GM11168 (cell line): ENCODE measurements around the gene ACTN4.

Source experiments
- in situ Hi-C: fragments of 300-500 bp; cut with MboI; formaldehyde crosslinking; loops from one replicate; pipeline ENCODE4 v1.12.0; 2022; ENCODE audit warnings: low sequenced_read_pairs; ENCODE audit not compliant: unreplicated experiment

The ACTN4 gene

DNA sequence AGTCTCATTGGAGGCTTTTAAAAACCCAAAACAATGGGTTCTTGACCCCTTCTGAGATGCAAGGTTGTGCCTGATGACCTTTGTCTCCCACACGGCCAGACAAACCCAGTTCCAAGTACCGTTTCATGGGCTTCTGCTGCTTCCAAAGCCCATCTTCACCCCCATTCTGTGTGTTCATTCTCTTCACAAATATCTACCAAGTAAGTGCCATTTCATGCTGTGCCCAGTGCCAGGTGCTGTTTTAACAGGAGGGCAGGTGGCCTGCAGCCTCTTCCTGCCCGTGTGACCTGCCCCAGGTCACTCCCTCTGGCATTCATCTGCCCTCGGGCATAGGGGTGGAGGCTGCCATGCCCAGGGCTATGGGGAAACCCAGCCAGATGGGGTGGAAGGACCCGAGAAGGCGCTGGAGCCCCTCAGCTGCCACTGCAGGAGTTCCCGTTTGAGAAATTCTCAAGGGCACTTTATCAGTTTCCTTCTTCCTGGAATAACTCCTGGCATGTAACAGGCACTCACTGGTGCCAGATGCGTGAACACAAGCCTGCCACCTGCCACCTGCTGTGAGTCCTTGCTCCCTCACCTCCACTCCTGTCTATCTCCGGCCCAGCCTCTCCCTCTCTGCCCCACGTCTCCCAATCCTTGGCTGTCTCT lies 84.3 kb downstream of the ACTN4 start:
- in situ Hi-C loops: no loop called here

DNA sequence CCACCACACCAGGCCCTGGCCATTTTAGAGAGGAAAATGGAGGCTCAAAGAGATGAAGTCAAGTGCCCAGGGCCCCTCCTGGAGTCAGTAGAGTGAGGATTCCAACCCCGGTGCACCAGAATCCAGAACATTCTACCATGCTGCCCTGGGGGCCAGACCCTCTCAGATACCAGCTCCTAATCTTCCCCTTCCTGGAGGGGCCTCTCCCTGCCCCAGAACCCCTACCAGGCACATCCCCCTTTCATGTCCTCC lies 85.7 kb downstream of the ACTN4 start:
- in situ Hi-C loops: no loop called here

DNA sequence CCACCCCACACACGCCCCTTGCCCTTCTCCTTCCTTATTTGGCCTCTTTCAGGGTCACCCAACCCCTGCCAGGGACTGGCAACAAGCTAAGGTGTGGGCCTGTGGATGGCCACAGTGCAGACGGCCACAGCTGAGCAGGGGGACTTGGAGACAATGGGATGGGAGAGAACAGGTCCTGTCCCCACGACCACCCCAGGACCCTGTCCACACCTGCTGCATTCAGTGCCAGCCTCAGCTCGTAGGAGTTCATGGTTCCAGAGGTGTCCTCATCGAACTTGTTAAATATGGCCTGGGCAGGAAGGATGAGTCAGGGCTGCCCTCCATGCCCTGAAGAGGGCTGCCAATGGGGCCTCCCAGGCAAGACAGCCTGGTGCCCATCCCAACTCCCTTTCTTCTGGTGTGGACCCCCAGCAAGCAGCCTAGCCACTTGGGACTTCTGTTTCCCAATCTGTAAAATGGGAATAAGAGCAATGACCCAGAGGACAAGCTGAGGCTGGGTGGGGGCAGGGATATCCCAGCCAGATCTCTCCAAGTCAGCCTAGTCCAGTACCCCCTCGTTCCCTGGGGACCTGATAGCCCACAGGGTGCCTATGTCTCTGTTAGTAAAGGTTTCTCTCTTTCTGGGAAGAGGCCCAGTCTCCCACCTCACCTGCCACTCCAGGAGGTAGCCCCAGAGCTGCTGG lies 86.2 kb downstream of the ACTN4 start:
- in situ Hi-C loops: no loop called here

DNA sequence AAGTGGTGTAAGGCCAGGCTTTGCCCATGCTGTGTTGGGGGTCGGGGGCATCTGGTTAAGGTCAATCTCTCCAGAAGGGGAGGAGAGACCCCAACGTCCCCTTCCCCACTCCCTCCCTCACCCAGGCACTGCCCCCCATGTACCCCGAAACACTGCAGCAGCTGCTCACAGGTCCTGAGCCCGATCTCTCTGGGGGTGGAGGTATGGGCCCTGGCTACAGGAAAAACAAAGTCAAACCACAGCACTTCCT lies 86.7 kb downstream of the ACTN4 start:
- in situ Hi-C loops: no loop called here

DNA sequence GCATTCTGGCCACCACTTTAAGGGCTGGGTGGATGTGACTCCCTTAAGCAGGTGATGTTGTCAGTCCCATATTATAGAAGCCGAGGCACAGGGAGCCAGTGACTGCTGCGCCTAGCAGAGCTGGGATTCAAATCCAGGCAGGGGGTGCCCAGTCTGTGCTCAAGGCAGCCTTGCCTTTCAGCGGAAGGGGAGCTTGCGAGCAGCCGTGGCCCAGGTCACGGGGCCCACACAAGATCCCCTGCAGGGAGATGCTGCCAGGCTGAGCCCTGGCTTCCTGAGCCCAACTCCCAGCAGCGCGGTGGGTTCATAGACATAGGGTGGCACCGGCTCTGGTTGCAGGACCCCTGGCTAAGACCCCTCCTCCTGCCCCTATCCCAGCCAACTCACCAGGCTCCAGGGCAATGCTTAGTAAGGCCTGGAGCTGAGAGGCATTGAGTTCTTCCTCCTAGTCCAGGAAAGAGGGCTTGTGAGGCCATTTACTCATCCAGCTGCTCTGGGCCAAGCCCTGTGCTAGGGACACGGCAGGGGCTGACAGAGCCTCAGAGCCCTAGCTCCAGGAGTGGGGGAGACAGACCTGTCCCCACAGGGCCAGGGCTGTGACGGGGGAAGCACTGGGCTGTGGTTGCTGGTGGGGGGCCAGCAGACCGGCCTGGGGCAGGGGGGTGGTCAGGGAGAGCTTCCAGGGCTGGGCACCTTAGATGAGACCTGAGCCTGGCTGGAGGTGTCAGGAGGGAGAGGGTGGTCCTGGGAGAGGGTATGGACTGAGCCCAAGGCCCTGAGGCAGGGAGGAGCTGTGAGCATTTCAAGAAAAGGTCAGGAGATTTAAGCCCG lies 87.2 kb downstream of the ACTN4 start:
- in situ Hi-C loops: no loop called here

DNA sequence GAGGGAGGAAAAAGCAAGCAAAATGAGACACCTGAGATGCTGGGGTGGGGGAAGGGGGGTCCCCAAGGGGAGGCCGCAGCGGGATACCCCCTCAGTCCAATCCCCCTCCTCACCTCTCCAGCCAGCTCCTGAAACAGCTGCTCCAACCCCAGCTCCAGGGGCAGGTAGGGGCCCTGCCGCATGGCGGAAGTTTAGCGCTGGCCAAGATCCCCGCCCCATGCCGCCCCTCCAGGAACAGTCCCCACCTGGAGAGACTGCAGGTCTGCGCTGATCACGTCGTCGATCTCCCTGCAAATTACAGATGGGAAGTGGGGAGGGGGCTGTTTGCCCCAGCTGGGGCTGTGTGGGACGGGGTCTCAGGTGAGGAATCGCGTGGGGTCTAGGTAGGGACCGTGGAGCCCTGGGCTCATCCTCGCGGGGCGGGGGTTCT lies 87.8 kb downstream of the ACTN4 start:
- in situ Hi-C loops: no loop called here

DNA sequence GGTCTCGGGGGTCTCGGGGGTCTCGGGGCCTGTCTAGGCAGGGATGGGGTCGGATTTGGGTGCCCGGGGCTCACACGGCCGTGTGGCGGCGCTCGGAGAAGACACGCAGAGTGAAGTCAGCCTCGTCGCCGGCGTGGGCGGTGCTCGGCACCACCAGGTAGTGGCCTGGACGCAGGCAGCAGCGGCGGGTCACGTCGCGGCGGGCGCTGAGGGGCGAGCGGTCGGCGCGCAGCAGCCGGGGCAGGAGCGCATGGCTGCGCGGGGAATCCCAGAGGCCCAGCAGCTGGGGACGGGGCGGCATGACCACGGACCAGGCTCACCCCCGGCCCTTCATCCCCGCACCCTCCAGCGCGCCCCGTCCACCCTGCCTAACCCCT lies 88.6 kb downstream of the ACTN4 start:
- in situ Hi-C loops: no loop called here

DNA sequence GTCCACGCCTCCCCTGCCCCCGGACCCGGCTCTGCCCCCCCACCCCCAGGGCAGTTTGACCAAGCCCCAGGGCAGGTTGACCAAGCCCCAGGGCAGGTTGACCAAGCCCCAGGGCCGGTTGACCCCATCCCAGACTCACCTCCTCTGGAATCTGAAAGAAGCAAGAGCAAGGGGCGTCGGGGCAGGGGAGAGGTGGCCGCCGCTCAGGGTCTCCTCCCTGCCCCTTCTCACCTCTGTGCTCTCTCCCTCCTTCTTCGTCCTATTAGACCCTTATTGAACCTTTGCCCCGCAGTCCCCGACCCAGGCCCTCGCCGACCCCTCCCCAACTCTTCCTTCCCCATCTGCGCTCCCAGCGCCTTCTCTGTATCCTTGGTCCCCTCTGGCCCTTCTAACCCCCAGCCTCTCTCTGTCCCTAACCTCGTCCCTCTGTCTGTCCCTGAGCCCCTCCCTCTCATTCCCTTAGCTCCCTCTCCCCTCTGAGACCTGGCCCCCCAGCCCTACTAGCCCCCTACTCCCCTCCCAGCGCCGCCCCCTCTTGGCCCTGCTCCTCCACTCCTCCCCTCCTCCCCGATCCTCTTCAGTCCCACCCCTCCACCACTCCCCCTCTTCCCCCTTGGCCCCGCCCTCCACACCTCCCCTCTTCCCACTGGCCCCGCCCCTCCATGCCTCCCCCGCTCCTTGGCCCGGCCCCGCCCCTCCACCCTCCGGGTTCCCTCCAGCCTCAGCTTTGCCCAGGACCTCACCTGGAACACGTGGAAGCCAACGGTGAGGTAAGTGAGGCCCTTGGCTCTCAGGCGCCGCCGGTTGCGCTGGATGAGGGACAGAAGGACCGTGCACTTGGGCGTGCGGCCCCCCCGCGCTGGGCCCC lies 89.2 kb downstream of the ACTN4 start:
- in situ Hi-C loops: no loop called here

DNA sequence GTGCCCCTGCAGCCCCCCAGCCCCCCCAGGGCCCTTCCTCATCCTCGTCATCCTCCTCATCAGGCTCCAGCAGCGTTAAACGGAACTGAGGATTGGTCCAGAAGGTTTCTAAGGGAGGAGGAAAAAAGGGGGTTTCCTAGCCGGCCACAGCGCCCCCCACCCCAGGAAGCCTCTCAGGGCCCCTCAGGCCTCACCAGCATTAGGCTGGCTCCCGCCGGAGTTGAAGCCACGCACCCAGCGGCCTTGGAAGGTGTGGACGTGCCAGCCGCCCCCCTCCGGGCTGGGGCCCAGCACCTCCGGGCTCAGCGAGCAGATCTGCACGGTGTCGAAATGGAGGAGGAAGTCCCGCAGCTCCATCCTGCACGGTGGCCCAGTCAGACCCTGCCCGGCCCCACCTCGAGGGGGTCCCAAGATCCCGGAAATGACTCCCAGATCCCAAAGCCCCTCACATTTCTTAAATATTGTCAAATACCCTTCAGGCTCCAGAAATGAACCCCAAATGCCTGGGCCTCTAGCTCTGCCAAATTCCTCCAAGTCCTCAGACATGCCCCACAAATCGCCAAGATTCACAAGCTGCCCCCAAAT lies 89.9 kb downstream of the ACTN4 start:
- in situ Hi-C loops: no loop called here

DNA sequence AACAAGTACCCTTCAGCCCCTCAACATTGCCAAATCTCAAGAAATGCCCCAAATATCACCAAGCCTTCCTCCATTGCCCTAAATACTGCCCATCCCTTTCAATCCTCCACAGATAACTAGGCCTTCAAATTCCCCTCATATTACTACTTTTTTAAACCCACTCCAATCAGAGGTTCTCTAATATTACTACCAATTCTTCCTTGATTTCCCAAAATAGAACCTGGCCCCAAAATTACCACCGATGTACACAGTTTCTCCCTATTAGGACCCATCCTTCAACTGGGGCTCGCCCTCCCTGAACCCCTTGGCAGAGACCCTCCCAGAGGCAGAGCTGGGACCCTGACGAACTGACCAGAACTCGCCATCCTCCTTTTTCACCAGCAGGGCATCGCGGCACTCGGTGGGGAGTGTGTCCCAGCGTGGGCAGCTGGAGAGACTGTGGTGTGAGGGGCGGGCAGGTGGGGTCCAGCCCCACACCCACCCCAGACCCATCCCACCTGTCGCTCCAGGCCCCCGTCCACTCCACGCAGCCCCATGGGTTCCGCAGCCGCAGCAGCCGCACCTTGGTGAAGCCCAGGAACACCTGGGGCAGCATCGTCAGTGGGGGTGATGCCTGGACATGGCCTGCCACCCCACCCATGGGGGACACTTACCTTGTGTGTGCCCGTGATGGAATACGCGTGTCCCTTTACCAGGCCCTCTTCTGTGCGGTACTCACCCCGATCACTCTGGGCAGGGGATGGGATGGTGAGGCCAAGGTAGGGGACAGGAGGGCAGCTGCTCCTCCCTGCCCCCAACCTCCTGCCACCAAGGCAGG lies 90.7 kb downstream of the ACTN4 start:
- in situ Hi-C loops: no loop called here

DNA sequence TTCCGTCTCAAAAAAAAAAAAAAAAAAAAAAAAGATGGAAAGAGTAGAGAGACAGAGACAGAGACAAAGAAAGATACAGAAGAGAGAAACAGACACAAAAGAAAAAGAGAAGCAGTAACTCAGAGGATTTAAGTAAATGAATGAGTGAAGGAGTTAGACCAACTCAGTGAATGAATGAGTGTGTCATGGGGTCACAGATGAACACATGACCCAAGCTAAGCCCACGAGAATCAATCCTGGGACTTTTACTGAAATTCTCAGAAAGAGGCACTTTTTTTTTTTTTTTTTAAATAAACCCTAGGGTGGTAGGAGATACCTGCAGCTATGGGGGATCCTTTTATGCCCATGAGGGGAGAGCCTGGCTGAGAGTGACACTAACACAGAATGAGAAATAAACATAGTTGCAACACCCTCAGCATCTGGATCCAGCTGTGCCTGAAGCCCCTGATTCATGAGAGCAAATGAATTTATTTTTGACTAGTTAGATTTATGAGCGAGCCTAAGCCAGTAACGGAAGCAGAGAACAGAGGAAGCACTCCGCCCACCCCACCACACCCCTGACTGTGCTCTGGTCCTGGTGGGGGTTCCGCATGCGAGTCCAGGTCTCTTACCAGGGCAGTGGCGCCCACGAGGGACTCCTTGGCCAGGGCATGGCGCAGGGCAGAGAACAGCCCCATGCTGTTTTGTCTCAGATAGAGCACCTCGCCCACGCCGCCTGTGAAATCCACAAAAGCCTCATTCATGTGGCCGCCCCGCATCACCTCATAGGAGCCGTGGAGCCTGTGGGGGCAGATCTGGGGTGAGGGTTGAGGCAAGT lies 92.2 kb downstream of the ACTN4 start:
- in situ Hi-C loops: no loop called here

DNA sequence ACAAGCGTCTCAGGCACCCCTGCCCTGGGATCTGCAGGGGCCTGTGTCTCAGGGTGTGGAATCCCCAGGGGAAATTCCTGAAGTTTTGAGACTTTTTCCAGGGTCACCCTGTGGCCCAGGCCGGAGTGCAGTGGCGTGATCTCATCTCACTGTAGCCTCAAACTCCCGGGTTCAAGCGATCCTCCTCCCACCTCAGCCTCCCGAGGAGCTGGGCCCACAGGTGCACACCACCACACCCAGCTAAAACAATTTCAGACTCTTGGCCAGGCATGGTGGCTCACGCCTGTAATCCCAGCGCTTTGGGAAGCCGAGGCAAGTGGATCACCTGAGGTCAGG lies 92.8 kb downstream of the ACTN4 start:
- in situ Hi-C loops: no loop called here

DNA sequence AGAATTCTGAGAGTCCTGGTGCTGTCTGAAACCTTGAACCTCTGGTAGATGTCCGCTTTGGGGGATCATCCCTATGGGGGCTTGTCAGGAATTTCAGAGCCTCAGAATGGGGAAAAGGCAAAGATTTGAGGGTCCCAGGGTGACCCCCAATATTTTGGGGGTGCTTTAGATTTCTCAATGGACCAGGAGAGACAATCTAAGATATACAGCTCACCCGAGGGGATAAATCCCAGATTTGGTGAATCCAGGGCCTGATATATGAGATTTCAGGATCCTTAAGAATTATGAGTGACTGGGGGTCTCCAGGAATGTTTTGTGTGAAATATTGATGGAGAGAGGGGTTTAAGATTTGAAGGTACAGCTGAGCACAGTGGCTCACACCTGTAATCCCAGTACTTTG lies 93.5 kb downstream of the ACTN4 start:
- in situ Hi-C loops: no loop called here

DNA sequence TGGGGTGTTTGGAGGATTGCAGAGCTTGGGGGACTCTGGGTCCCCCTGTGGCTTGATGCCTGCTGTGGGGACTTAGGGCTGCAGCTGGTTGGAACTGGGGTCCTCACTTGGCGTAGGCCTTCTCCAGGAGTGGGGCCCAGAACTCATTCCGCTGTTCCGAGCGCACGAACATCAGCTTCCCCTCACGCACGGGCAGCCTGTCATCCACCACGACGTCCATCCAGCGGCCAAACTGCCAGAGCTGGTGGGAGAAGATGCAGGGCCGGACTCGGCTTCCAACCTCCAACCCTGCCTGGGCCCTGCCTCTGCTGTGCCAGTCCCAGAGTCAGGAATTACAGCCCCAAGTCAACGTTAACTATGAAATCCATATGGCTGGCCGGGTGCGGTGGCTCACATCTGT lies 94.2 kb downstream of the ACTN4 start:
- in situ Hi-C loops: no loop called here

DNA sequence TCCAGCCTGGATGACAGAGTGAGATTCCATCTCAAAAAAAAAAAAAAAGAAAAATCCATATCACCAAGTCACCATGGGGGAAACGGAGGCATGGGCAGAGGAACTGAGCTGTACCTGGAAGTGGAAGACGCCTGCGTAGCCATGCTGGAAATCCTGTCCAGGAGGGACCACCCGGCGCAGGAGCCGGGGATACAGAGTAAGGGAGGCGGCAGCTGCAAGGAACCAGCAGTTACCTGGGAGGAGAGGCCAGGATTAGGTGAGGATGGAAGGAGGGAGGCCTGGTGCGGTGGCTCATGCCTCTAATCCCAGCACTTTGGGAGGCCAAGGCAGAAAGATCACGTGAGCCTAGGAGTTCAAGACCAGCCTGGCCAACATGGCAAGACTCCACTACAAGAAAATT lies 94.8 kb downstream of the ACTN4 start:
- in situ Hi-C loops: no loop called here

DNA sequence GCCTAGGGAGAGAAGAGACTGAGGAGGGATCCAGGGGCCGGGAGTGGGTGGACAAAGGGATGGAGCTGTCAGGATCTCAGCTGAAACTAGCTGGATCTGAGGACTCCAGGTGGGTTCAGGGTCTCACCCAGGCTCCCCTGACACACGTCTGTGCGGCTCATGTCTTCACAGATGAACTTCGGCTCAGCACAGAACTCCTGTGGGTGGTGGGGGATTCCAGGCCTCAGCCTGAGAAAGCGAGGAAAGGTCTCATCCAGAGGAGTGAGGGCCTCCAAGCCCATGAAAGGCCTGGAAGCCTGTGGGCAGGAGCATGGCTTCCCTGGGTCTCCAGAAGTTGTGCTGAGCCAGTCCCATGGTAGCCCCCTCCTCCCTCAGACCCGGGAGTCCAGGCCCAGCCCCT lies 95.5 kb downstream of the ACTN4 start:
- in situ Hi-C loops: no loop called here

DNA sequence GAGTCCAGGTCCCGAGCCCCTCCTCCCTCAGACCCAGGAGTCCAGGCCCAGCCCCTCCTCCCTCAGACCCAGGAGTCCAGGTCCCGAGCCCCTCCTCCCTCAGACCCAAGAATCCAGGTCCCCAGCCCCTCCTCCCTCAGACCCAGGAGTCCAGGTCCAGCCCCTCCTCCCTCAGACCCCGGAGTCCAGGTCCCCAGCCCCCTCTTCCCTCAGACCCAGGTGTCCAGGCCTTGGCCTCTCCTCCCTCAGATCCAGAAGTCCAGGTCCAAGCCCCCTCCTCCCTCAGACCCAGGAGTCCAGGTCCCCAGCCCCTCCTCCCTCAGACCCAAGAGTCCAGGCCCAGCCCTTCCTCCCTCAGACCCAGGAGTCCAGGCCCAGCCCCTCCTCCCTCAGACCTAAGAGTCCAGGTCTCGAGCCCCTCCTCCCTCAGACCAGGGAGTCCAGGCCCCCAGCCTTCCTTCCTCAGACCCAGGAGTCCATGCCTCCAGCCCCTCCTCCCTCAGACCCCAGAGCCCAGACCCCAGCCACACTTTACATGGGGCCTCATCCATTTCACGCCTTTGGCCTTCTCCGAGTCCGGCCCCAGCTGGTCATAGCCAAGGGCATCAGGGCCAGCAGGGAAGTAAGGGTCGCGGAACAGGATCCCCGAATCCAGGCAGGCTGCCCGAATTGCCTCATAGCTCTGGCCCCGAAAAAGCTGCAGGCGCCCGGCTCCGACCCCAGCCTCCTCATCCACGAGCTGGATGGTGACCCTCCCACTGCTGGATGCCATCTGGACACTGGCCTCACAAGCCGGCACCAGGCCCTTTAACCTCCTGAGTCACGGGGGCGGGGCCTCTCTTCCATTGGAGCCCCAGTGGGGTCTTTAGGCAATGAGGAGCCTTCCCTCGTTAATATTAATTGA lies 96.2 kb downstream of the ACTN4 start:
- in situ Hi-C loops: no loop called here

DNA sequence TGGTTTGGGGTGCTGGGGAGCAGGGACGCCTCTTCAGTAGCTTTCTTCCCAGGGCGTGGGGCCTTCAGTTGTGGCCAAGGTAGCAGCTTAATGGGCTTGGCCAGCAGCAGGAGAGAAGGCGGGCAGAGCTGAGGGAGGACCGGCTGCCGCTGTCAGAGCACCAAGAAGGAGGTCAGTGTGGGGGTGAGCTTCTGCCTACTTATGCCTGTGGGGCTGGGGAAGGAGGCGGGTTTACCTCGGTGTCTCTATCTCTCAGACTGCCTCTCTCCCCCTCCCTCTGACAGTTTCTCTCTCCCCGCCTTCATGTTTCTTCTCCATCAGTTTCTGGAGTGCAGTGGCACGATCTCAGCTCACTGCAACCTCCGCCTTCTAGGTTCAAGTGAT lies 96.8 kb downstream of the ACTN4 start, which contains the start of gene CAPN12:
TSS of gene CAPN12 (minus strand) at position 177 of the 384 bp plus-strand sequence. CDS start 309 bp downstream, outside the sequence.
- in situ Hi-C loops: no loop called here
